ENCODE results near the gene ZNF83. TPM values are rescaled to one million over a fixed set of nuclear protein-coding genes. Genes with fewer than 3 reads are reported as not detected.

Gene ZNF83
- total RNA-seq, 2 donors from 2014 or later: 16.6 to 24.4 TPM

Other genes with a start within 250 kb of the ZNF83 start
- 10 to 100 TPM in 1 of 2 donors, 1 to 10 TPM in 1; 9.4 to 16.7 TPM for gene ZNF528, start 240.5 kb downstream of the ZNF83 start, total RNA-seq
- gene ZNF534, start 209.2 kb downstream of the ZNF83 start, total RNA-seq: under 1 TPM in 1 of 2 donors, not detected in 1; 0.16 TPM
- 1 to 10 TPM; 1.5 to 1.6 TPM for gene ZNF578, start 184.8 kb downstream of the ZNF83 start, total RNA-seq
- gene ZNF808, start 110.7 kb downstream of the ZNF83 start, total RNA-seq: 10 to 100 TPM; 22.0 to 30.3 TPM
- gene ZNF701, start 68.1 kb downstream of the ZNF83 start, total RNA-seq: 10 to 100 TPM; 12.7 to 13.6 TPM
- gene ZNF611, start 96.7 kb upstream of the ZNF83 start, total RNA-seq: 1 to 10 TPM; 4.0 to 6.6 TPM
- gene ZNF600, start 148.4 kb upstream of the ZNF83 start, total RNA-seq: 1 to 10 TPM; 1.3 to 2.4 TPM
- gene ZNF28, start 183.3 kb upstream of the ZNF83 start, total RNA-seq: 1 to 10 TPM; 4.4 to 8.1 TPM
- 10 to 100 TPM in 1 of 2 donors, 1 to 10 TPM in 1; 7.1 to 13.8 TPM for gene ZNF468, start 219.3 kb upstream of the ZNF83 start, total RNA-seq

Measured in right atrium auricular region (tissue), 2 donors.